NCI-H2171 (cell line): ENCODE results near the gene SLC5A11.

Experiments used
- DNase-seq: peaks from one replicate; lab custom pipeline; 2025; lab: John Stamatoyannopoulos, UW

The SLC5A11 gene

GRCh38 chr16:24918641-24919040 is 72.9 kb downstream of the SLC5A11 start:
- DNase-seq, result no peak

GRCh38 chr16:24919536-24919935 is 73.8 kb downstream of the SLC5A11 start:
- no peak for DNase-seq

- no peak for DNase-seq
Observed at GRCh38 chr16:24920568-24920967, 74.8 kb downstream of the SLC5A11 start.

- no peak for DNase-seq
Observed at GRCh38 chr16:24921229-24921628, 75.5 kb downstream of the SLC5A11 start.

GRCh38 chr16:24925163-24925562 is 79.4 kb downstream of the SLC5A11 start:
- DNase-seq, result no peak

- no peak for DNase-seq
Observed at GRCh38 chr16:24929409-24929808, 83.6 kb downstream of the SLC5A11 start.

- no peak for DNase-seq
Observed at GRCh38 chr16:24930440-24930839, 84.7 kb downstream of the SLC5A11 start.

- DNase-seq, result no peak
Observed at GRCh38 chr16:24931091-24931490, 85.3 kb downstream of the SLC5A11 start.

GRCh38 chr16:24935336-24935735 is 89.6 kb downstream of the SLC5A11 start:
- DNase-seq, result no peak

- no peak for DNase-seq
Observed at GRCh38 chr16:24936151-24936550, 90.4 kb downstream of the SLC5A11 start.

- DNase-seq, result no peak
Observed at GRCh38 chr16:24939224-24939623, 93.5 kb downstream of the SLC5A11 start.

- no peak for DNase-seq
Observed at GRCh38 chr16:24939738-24940137, 94.0 kb downstream of the SLC5A11 start.

GRCh38 chr16:24943471-24943870 is 97.7 kb downstream of the SLC5A11 start:
- no peak for DNase-seq

- DNase-seq, result no peak
Observed at GRCh38 chr16:24944206-24944605, 98.4 kb downstream of the SLC5A11 start.

- DNase-seq, result no peak
Observed at GRCh38 chr16:24946155-24946554, 100.4 kb downstream of the SLC5A11 start.

GRCh38 chr16:24950275-24950674 is 104.5 kb downstream of the SLC5A11 start:
- DNase-seq, result no peak

- DNase-seq, result no peak
Observed at GRCh38 chr16:24953306-24953705, 107.5 kb downstream of the SLC5A11 start.

GRCh38 chr16:24953721-24954120 is 108.0 kb downstream of the SLC5A11 start:
- no peak for DNase-seq

- DNase-seq, result no peak
Observed at GRCh38 chr16:24954137-24954536, 108.4 kb downstream of the SLC5A11 start.

GRCh38 chr16:24955975-24956731 is 110.4 kb downstream of the SLC5A11 start:
- DNase-seq, result no peak

GRCh38 chr16:24957887-24958286 is 112.1 kb downstream of the SLC5A11 start:
- DNase-seq, result no peak
